Adrenal gland (tissue), 5 donors: Measurements from ENCODE around the gene MBTD1.

Experiments
- CTCF ChIP-seq, 6 experiments: fragments of 450-650 bp in 4 of 6; fragments of 200-600 bp in 2 of 6; sonication (generic) in 1 of 6; IDR thresholded peaks; 1 replicate in 5 of 6; 2 replicates in 1 of 6; pipeline versions ENCODE4 v1.5.1 to v1.8.0; 2016 to 2021; ENCODE audit warnings: antibody characterized with exemption in 6 of 6, mild to moderate bottlenecking in 2 of 6, moderate library complexity in 1 of 6
- POLR2A ChIP-seq, 2 donors: fragments of 450-650 bp; IDR thresholded peaks; one replicate each; pipeline ENCODE4 v1.6.1; 2017; ENCODE audit warnings: antibody characterized with exemption in 2 of 2, mild to moderate bottlenecking in 2 of 2, moderate library complexity in 1 of 2
- donor health status: DM: no; HTN: no; CAD: no.

GRCh38 chr17:51189162-51189561, 70.7 kb downstream of the MBTD1 start:
- TF ChIP-seq POLR2A (IDR thresholded peaks at IDR 0.05) (no peak), CTCF (IDR thresholded peaks at IDR 0.05) (no peak)
